Esophagus muscularis mucosa (tissue), 4 donors: ENCODE measurements around the gene PLCG2. TPM values are rescaled to one million over a fixed set of nuclear protein-coding genes. Genes with fewer than 3 reads are reported as not detected.

Source experiments
- DNase-seq: peaks from one replicate; pipeline ENCODE4 v3.0.0-alpha.2; 2017; ENCODE audit errors: extremely low spot score
- H3K27ac ChIP-seq, 4 donors: fragments of 200-600 bp; sonication (generic); replicated peaks in 1 of 4; 1 replicate in 3 of 4; 2 replicates in 1 of 4; pipeline ENCODE4 v1.5.1; 2016 to 2019; ENCODE audit warnings: mild to moderate bottlenecking in 1 of 4
- H3K27me3 ChIP-seq, 4 donors: fragments of 200-600 bp; sonication (generic); one replicate each; pipeline versions ENCODE4 v1.5.1 to v1.6.0; 2016 to 2019
- H3K36me3 ChIP-seq, 4 donors: fragments of 200-600 bp; sonication (generic); one replicate each; pipeline ENCODE4 v1.5.1; 2016 to 2019
- H3K4me1 ChIP-seq, 4 donors: fragments of 200-600 bp; sonication (generic); one replicate each; pipeline ENCODE4 v1.5.1; 2016 to 2019
- H3K4me3 ChIP-seq, 4 donors: fragments of 200-600 bp; sonication (generic); 1 replicate in 2 of 4; 2 replicates in 2 of 4; pipeline ENCODE4 v1.5.1; 2016 to 2019; ENCODE audit warnings: mild to moderate bottlenecking in 4 of 4, moderate library complexity in 1 of 4
- H3K9me3 ChIP-seq, 4 donors: fragments of 200-600 bp; sonication (generic); 1 replicate in 3 of 4; 2 replicates in 1 of 4; pipeline ENCODE4 v1.5.1; 2016 to 2019
- EP300 ChIP-seq: sonication (generic); formaldehyde crosslinking; IDR thresholded peaks from one replicate; pipeline ENCODE4 v1.6.1; 2017; ENCODE audit warnings: antibody characterized with exemption
- POLR2A ChIP-seq: fragments of 450-650 bp; IDR thresholded peaks from one replicate; pipeline ENCODE4 v1.6.1; 2017; ENCODE audit warnings: antibody characterized with exemption, moderate library complexity, mild to moderate bottlenecking, low read depth
- POLR2AphosphoS5 ChIP-seq, 2 donors: sonication (generic); formaldehyde crosslinking; IDR thresholded peaks; one replicate each; pipeline ENCODE4 v1.6.1; 2017; ENCODE audit warnings: antibody characterized with exemption in 2 of 2
- WGBS: methylation state at CpG from one replicate; pipeline ENCODE4 v1.1.5; 2018; 5-methylcytosine and 5-hydroxymethylcytosine counted together
- intact Hi-C: fragments of 100-400 bp; cut with DNase I; formaldehyde crosslinking; loops from one replicate; pipeline ENCODE4 v1.15.1; 2023
- total RNA-seq, 4 donors: library from RNA; depleted of rRNA; stranded (reverse); fragments of >200 nt; gene quantifications; one replicate each; pipeline versions ENCODE4 v1.1.0 to v1.2.1, GENCODE V29; 2016
- TF ChIP-seq, protein P1 (sequence below), 3 experiments: fragments of 200-600 bp in 2 of 3; fragments of 450-650 bp in 1 of 3; sonication (generic) in 2 of 3; IDR thresholded peaks; one replicate each; pipeline ENCODE4 v1.5.1; 2017 to 2019; ENCODE audit warnings: antibody characterized with exemption in 3 of 3, mild to moderate bottlenecking in 2 of 3, moderate library complexity in 1 of 3

PLCG2 gene
- total RNA-seq, 4 donors from 2014 or later, result 7.1 to 11.3 (median 9.9) TPM

DNA sequence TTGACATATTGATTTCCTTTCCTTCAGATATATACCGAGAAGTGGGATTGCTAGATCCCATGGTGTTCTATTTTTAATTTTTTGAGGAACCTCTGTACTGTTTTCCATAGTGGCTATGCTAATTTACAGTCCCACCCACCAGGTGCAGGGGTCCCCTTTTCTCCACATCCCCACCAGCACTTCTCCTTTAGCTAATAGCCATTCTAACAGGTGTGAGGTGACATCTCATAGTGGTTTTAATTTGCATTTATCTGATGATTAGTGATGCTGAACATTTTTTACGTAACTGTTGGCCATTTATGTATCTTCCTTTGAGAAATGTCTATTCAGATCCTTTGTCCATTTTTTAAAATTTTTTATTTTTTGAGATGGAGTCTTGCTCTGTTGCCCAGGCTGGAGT, 138.3 kb downstream of the PLCG2 start:
- Histone ChIP-seq H3K4me3 (no peak overlapping the region), H3K4me1 (peaks cover 0 to 9% (median 0%) of the 10 kb centered on the region in 4 donors), H3K27me3 (peaks cover 0 to 3% (median 0%) of the 10 kb centered on the region in 4 donors), H3K9me3 (no peaks in the 10 kb centered on the region), H3K27ac (no peak overlapping the region), H3K36me3 (peaks cover 0 to 4% (median 0%) of the 10 kb centered on the region in 4 donors)
- no peak for DNase-seq
- 88% methylated on average over 2 of the region's 2 CpGs for WGBS
- no peak for TF ChIP-seq POLR2AphosphoS5 (IDR thresholded peaks at IDR 0.05)
- no peak for TF ChIP-seq EP300
- TF ChIP-seq, protein P1, sequence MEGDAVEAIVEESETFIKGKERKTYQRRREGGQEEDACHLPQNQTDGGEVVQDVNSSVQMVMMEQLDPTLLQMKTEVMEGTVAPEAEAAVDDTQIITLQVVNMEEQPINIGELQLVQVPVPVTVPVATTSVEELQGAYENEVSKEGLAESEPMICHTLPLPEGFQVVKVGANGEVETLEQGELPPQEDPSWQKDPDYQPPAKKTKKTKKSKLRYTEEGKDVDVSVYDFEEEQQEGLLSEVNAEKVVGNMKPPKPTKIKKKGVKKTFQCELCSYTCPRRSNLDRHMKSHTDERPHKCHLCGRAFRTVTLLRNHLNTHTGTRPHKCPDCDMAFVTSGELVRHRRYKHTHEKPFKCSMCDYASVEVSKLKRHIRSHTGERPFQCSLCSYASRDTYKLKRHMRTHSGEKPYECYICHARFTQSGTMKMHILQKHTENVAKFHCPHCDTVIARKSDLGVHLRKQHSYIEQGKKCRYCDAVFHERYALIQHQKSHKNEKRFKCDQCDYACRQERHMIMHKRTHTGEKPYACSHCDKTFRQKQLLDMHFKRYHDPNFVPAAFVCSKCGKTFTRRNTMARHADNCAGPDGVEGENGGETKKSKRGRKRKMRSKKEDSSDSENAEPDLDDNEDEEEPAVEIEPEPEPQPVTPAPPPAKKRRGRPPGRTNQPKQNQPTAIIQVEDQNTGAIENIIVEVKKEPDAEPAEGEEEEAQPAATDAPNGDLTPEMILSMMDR (IDR thresholded peaks at IDR 0.05), result no peak
- TF ChIP-seq POLR2A, result no peak
- intact Hi-C loops, result no loop called here

DNA sequence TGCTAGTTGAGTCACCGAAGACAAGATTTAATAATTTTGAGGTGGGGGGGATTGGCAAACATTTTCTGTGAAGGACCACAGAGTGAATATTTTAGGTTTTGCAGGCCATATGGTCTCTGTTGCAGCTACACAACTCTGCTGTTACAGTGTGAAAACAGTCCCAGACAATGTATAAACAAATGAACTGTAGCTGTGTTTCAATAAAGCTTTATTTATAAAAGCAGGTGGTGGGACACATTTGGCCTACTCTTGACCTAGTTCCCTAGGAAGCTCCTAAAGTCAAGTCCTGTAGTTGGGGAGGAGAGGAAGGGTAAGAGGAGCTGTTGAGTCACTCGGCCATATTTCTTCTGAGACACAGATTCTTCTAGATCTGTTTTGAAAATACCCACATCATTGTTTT, 139.8 kb downstream of the PLCG2 start:
- Histone ChIP-seq H3K27ac (no peak overlapping the region), H3K36me3 (peaks cover 0 to 4% (median 2%) of the 10 kb centered on the region in 4 donors), H3K4me3 (no peak overlapping the region), H3K4me1 (peaks cover 0 to 9% (median 0%) of the 10 kb centered on the region in 4 donors), H3K27me3 (peaks cover 0 to 3% (median 0%) of the 10 kb centered on the region in 4 donors), H3K9me3 (no peaks in the 10 kb centered on the region)
- WGBS, result 93% methylated on average over 2 of the region's 2 CpGs
- intact Hi-C loops, result no loop called here
- no peak for DNase-seq
- TF ChIP-seq POLR2AphosphoS5 (IDR thresholded peaks at IDR 0.05), result no peak

DNA sequence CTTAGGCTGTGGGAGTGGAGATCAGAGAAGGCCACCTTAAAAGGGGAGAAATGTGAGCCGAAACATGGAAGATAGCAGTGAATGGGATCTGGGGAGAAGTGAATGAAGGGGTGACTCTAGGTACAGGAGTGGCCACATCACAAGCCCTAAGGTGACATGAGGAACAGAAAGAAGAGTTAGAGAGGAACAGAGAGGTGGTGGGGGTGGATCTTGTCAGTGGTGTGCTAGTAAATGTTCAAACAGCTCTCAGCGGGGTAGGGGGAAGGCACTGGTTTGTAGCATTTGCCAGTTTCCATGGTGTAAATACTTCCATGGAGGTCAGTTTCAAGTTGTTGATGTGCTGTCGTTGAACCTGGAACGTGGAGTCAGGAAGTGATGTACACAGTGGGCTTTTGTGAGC, 141.4 kb downstream of the PLCG2 start:
- TF ChIP-seq, protein P1 (IDR thresholded peaks at IDR 0.05), result no peak
- WGBS, result 90% methylated on average over 4 of the region's 4 CpGs
- intact Hi-C loops, result no loop called here
- Histone ChIP-seq H3K9me3 (no peaks in the 10 kb centered on the region), H3K4me1 (peaks cover 0 to 9% (median 0%) of the 10 kb centered on the region in 4 donors), H3K36me3 (peaks cover 0 to 4% (median 2%) of the 10 kb centered on the region in 4 donors), H3K27me3 (peaks cover 0 to 3% (median 0%) of the 10 kb centered on the region in 4 donors), H3K27ac (no peak overlapping the region), H3K4me3 (no peak overlapping the region)
- no peak for DNase-seq

DNA sequence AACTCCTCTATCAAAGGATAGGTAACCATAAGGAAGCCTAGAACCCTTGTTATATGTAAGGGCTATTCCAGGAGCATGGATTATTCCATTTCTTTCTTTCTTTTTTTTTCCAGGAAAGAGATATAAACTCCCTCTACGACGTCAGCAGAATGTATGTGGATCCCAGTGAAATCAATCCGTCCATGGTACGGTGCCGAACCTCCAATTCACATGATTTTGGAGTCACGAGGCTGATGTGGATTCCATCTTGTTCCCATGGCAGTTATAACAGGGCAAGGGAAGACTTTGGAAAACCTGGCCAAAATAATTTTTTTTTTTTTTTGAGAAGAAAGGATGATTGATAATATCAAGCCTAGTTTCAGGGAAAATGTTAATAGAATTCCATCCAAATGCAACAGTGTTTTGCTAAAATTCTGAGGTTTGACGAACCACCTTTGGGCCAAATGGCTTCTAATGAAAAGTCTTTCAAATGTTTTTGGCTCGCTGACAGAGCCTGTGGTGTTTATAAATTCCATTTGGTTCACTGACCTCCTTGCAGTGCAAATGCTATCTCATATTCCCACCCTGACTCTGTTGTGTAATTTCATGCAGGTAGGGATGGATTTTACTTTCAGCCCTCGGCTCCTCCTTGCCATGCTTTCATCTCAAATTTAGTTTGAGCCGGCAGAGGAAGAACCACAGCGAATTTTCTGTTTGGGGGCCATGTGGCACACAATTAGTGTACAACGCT, 142.2 kb downstream of the PLCG2 start:
- H3K4me3 ChIP-seq, result no peak overlapping the region
- peaks cover 0 to 9% (median 0%) of the 10 kb centered on the region in 4 donors for H3K4me1 ChIP-seq
- H3K9me3 ChIP-seq, result no peaks in the 10 kb centered on the region
- peaks cover 0 to 4% (median 2%) of the 10 kb centered on the region in 4 donors for H3K36me3 ChIP-seq
- peaks cover 0 to 3% (median 0%) of the 10 kb centered on the region in 4 donors for H3K27me3 ChIP-seq
- no peak for DNase-seq
- 60% methylated on average over 12 of the region's 12 CpGs for WGBS
- TF ChIP-seq, protein P1 (IDR thresholded peaks at IDR 0.05), result no peak
- TF ChIP-seq EP300 (no peak), POLR2A (no peak), POLR2AphosphoS5 (IDR thresholded peaks at IDR 0.05) (no peak)
- H3K27ac ChIP-seq, result no peak overlapping the region
- intact Hi-C loops, result no loop called here

DNA sequence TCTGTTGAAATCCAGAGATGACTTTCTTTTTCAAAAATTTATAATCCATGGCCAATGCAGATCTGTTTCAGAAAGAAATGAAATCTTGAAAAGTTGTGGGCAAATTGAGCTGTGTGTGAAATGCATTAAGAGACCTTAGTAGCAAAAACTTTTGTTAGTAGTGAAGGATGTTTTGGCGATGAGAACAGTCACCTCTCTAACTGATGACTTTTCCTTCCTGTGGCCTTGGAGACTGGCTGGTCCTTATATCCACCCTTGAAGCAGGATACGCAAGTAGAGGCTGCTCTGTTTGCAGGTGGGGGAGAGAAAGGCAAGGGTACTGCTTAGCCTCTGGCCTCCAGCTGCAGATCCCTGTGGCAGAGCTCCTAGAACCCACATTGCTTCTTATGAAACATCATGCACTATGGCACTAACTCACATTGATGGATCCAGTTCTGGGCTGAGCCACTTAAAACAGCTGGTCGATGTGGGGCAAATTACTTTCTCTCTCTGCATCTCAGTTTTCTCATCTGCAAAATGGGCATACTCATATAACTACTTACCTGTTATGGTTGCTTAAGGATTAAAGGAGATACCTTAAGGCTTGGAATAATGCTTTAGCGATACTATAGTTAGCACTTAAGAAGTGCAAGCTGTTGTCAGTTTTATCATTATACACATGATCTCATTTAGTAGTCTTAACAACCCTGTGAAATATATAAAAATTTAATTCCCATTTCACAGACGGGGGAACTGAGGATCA, 142.9 kb downstream of the PLCG2 start:
- Histone ChIP-seq H3K27me3 (peaks cover 0 to 3% (median 0%) of the 10 kb centered on the region in 4 donors), H3K9me3 (no peaks in the 10 kb centered on the region), H3K4me3 (no peak overlapping the region), H3K27ac (no peak overlapping the region), H3K36me3 (peaks cover 0 to 4% (median 2%) of the 10 kb centered on the region in 4 donors), H3K4me1 (peaks cover 0 to 9% (median 0%) of the 10 kb centered on the region in 4 donors)
- DNase-seq, result no peak
- intact Hi-C loops, result no loop called here
- TF ChIP-seq POLR2A (no peak), POLR2AphosphoS5 (IDR thresholded peaks at IDR 0.05) (no peak), EP300 (no peak)
- TF ChIP-seq, protein P1 (IDR thresholded peaks at IDR 0.05), result no peak
- WGBS, result 87% methylated on average over 5 of the region's 5 CpGs
